K562 treated with DMSO at 1 percent for 24 hours (cell line): ENCODE measurements around the gene DDX51. TPM values are rescaled to one million over a fixed set of nuclear protein-coding genes. Genes with fewer than 3 reads are reported as not detected.

Source experiments
- total RNA-seq: library from RNA; unstranded; fragments of 300-600 nt; gene quantifications from 2 replicates; pipeline ENCODE4 v1.2.3, GENCODE V29; 2022; ENCODE audit warnings: low read depth; ENCODE audit not compliant: insufficient read depth

DDX51 gene
- total RNA-seq: 7.8 and 8.8 TPM in 2 replicates

DNA sequence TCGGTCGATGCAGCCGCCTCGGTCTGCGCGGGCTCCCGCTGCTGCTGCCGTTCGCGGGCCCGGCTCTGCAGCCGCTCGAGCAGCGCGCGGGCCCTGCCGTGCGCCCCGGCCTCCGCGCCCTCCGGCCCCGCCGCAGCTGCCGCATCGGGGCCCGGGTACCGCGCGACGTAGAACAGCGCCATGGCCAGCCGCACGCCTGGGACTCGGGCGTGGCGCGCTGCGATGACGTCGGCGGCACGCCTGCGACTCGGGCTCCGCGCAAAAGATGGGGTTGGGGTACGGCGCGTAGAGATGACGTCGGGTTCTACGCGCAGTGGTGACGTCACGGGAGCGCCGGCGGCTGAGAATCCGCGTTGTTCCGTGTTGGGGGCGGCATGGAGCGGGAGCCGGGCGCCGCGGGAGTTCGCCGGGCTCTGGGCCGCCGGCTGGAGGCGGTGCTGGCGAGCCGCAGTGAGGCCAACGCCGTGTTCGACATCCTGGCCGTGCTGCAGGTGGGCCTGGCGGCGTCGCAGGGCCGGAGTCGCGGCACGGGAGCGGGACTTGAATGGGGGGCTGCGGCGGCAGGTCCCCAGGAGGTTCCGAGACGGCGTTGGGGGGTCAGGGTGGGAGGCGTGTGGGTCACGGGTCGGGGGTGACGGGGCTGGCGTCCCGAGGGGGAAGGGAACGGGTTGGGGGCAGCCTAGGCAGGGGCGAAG is at the start of gene DDX51, which contains the start of gene NOC4L:
TSS of gene DDX51 (minus strand) at position 205 of the 695 bp plus-strand sequence. CDS start at position 182, 23 bp downstream.
TSS of gene NOC4L (plus strand) at position 343 of the 695 bp plus-strand sequence. CDS start at position 375, 32 bp downstream.

Other genes with a start within 250 kb of the DDX51 start
- gene ULK1, start 249.7 kb downstream of the DDX51 start, total RNA-seq: 58.3 and 59.0 TPM in 2 replicates
- gene PUS1, start 215.0 kb downstream of the DDX51 start, total RNA-seq: 27.0 and 29.7 TPM in 2 replicates
- 37.1 and 39.7 TPM in 2 replicates for gene EP400, start 194.4 kb downstream of the DDX51 start, total RNA-seq
- 54.2 and 57.3 TPM in 2 replicates for gene NOC4L, start 138 bp upstream of the DDX51 start, total RNA-seq
- gene GALNT9, start 185.3 kb upstream of the DDX51 start, total RNA-seq: not detected in 2 replicates